Caco-2 (cell line): ENCODE data around the gene PLEKHG3. TPM values are rescaled to one million over a fixed set of nuclear protein-coding genes. Genes with fewer than 3 reads are reported as not detected.

Experiments
- BruUV-seq: library from RNA; stranded (reverse); fragments of 400-500 nt; replicated peaks from 2 replicates; lab custom pipeline; 2021; lab: Mats Ljungman, UMichigan
- CTCF ChIA-PET: fragments of 300-600 bp; sonication (Branson Sonifier 250); formaldehyde crosslinking; loops from one replicate; lab custom pipeline; 2022; ENCODE audit warnings: antibody characterized with exemption; lab: Charles Lee
- POLR2A ChIA-PET: fragments of 300-600 bp; sonication (Branson Sonifier 250); formaldehyde crosslinking; loops from one replicate; lab custom pipeline; 2022; ENCODE audit warnings: antibody characterized with exemption; lab: Charles Lee
- DNase-seq, 2 experiments: peaks; one replicate each; pipeline versions ENCODE4 v3.0.0 to v3.0.0-alpha.2; 2020 to 2022
- H3K27me3 ChIP-seq: replicated peaks from 2 replicates; pipeline ENCODE4 v1.6.0; 2011; ENCODE audit warnings: low read length; ENCODE audit not compliant: control insufficient read depth, insufficient read depth
- H3K36me3 ChIP-seq: 2 replicates; pipeline ENCODE4 v1.5.1; 2011; ENCODE audit warnings: low read length; ENCODE audit not compliant: control insufficient read depth, insufficient read depth
- H3K4me1 ChIP-seq: fragments of 250-450 bp; sonication (Bioruptor Pico); 2 replicates; pipeline ENCODE4 v1.5.1; 2020; ENCODE audit warnings: mild to moderate bottlenecking
- H3K4me3 ChIP-seq: 2 replicates; pipeline ENCODE4 v1.5.1; 2011; ENCODE audit warnings: low read depth, mild to moderate bottlenecking, control low read depth, low read length
- H3K9me3 ChIP-seq: fragments of 250-450 bp; sonication (Bioruptor Pico); 2 replicates; pipeline ENCODE4 v1.5.1; 2020; ENCODE audit warnings: mild to moderate bottlenecking, moderate library complexity
- H3K27ac Mint-ChIP-seq: one replicate; pipeline ENCODE4 v1.8.0; 2022; ENCODE audit warnings: mixed read lengths; ENCODE audit not compliant: unreplicated experiment
- H3K27me3 Mint-ChIP-seq: one replicate; pipeline ENCODE4 v1.8.0; 2022; ENCODE audit warnings: mixed read lengths; ENCODE audit not compliant: insufficient read depth, unreplicated experiment
- H3K36me3 Mint-ChIP-seq: one replicate; pipeline ENCODE4 v1.8.0; 2022; ENCODE audit warnings: mild to moderate bottlenecking, mixed read lengths; ENCODE audit not compliant: insufficient read depth, unreplicated experiment
- H3K4me1 Mint-ChIP-seq: one replicate; pipeline ENCODE4 v1.8.0; 2022; ENCODE audit warnings: low read depth, mixed read lengths; ENCODE audit not compliant: unreplicated experiment
- H3K4me3 Mint-ChIP-seq: one replicate; pipeline ENCODE4 v1.8.0; 2022; ENCODE audit warnings: mild to moderate bottlenecking, moderate library complexity, mixed read lengths; ENCODE audit not compliant: unreplicated experiment
- H3K9me3 Mint-ChIP-seq: one replicate; pipeline ENCODE4 v1.8.0; 2022; ENCODE audit warnings: mixed read lengths; ENCODE audit not compliant: unreplicated experiment
- CTCF ChIP-seq, 2 experiments: fragments of 200-600 bp in 1 of 2; IDR thresholded peaks; 1 replicate in 1 of 2; 2 replicates in 1 of 2; pipeline versions ENCODE4 v1.5.1 to v1.8.0; 2011 to 2022; ENCODE audit warnings: antibody characterized with exemption in 1 of 2, control low read depth in 1 of 2, inconsistent platforms in 1 of 2, low read depth in 1 of 2, low read length in 1 of 2, mild to moderate bottlenecking in 1 of 2, moderate library complexity in 1 of 2; ENCODE audit not compliant: insufficient read depth in 1 of 2, severe bottlenecking in 1 of 2, unreplicated experiment in 1 of 2
- intact Hi-C: fragments of 100-400 bp; cut with micrococcal nuclease; formaldehyde crosslinking; loops from one replicate; pipeline ENCODE4 v1.10.0; 2022; ENCODE audit not compliant: unreplicated experiment
- total RNA-seq: library from RNA; stranded (reverse); gene quantifications from 2 replicates; pipeline ENCODE4 v1.2.3, GENCODE V29; 2022

Gene PLEKHG3
- total RNA-seq, 1 experiment from 2014 or later, result 85.9 TPM

GRCh38 chr14:64772397-64772950, 68.2 kb downstream of the PLEKHG3 start:
- Histone ChIP-seq H3K4me1 (no peaks in the 10 kb centered on the region), H3K4me3 (no peak overlapping the region), H3K9me3 (peaks cover 10% of the 10 kb centered on the region), H3K27me3 (no peaks in the 10 kb centered on the region), H3K36me3 (no peaks in the 10 kb centered on the region)
- H3K4me1 Mint-ChIP-seq, result peaks cover 2% of the 10 kb centered on the region
- intact Hi-C loops, result no loop called here
- ChIA-PET CTCF (interaction anchor here (0.5 to 1.2 kb wide), 3 partner anchors 28 to 119 kb away, joined by 3 to 5 read pairs (median 3); no protein-coding TSS in a partner anchor), POLR2A (no interaction called here)
- peak in 1 of 2 experiments; percentile 19 for TF ChIP-seq CTCF (IDR thresholded peaks at IDR 0.05; ENCODE audit: insufficient read depth in 1 of 2, low read depth in 1 of 2, low read length in 1 of 2, severe bottlenecking in 1 of 2, unreplicated experiment in 1 of 2)
- BruUV-seq, result no TSS peak
- DNase-seq, result no peak
- peaks cover 10% of the 10 kb centered on the region for H3K9me3 Mint-ChIP-seq
- H3K27ac Mint-ChIP-seq, result no peak overlapping the region
- peaks cover 14% of the 10 kb centered on the region for H3K36me3 Mint-ChIP-seq
- H3K27me3 Mint-ChIP-seq, result no peaks in the 10 kb centered on the region
- no peak overlapping the region for H3K4me3 Mint-ChIP-seq

- no peak for DNase-seq
- Histone ChIP-seq H3K4me3 (no peak overlapping the region), H3K9me3 (peaks cover 10% of the 10 kb centered on the region), H3K4me1 (no peaks in the 10 kb centered on the region), H3K36me3 (no peaks in the 10 kb centered on the region), H3K27me3 (no peaks in the 10 kb centered on the region)
- CTCF ChIA-PET, result interaction anchor here (0.5 to 1.2 kb wide), 2 partner anchors 47 to 119 kb away, joined by 3 to 5 read pairs; no protein-coding TSS in a partner anchor
- H3K27me3 Mint-ChIP-seq, result no peaks in the 10 kb centered on the region
- H3K27ac Mint-ChIP-seq, result no peak overlapping the region
- no peak for TF ChIP-seq CTCF (IDR thresholded peaks at IDR 0.05; ENCODE audit: insufficient read depth in 1 of 2, low read depth in 1 of 2, low read length in 1 of 2, severe bottlenecking in 1 of 2, unreplicated experiment in 1 of 2)
- H3K4me3 Mint-ChIP-seq, result no peak overlapping the region
- H3K9me3 Mint-ChIP-seq, result peaks cover 10% of the 10 kb centered on the region
- H3K4me1 Mint-ChIP-seq, result no peaks in the 10 kb centered on the region
- BruUV-seq, result no TSS peak
- POLR2A ChIA-PET, result no interaction called here
- intact Hi-C loops, result no loop called here
- H3K36me3 Mint-ChIP-seq, result peaks cover 14% of the 10 kb centered on the region
These were observed 68.8 kb downstream of the PLEKHG3 start for GRCh38 chr14:64773046-64773445.

GRCh38 chr14:64773577-64773976, 69.4 kb downstream of the PLEKHG3 start:
- no TSS peak for BruUV-seq
- H3K4me3 ChIP-seq, result no peak overlapping the region
- H3K27me3 ChIP-seq, result no peaks in the 10 kb centered on the region
- Mint-ChIP-seq H3K27me3 (no peaks in the 10 kb centered on the region), H3K4me3 (no peak overlapping the region), H3K27ac (no peak overlapping the region), H3K9me3 (peaks cover 10% of the 10 kb centered on the region), H3K4me1 (no peaks in the 10 kb centered on the region), H3K36me3 (peaks cover 14% of the 10 kb centered on the region)
- ChIA-PET POLR2A (no interaction called here), CTCF (interaction anchor here (0.7 kb wide), 1 partner anchor 9 kb away, joined by 3 read pairs; no protein-coding TSS in a partner anchor)
- DNase-seq, result no peak
- no peaks in the 10 kb centered on the region for H3K4me1 ChIP-seq
- TF ChIP-seq CTCF (IDR thresholded peaks at IDR 0.05; ENCODE audit: insufficient read depth in 1 of 2, low read depth in 1 of 2, low read length in 1 of 2, severe bottlenecking in 1 of 2, unreplicated experiment in 1 of 2), result no peak
- H3K36me3 ChIP-seq, result no peaks in the 10 kb centered on the region
- intact Hi-C loops, result no loop called here
- H3K9me3 ChIP-seq, result peaks cover 10% of the 10 kb centered on the region
